Left colon (tissue), 2 donors: Measurements from ENCODE around the gene RBM17. TPM values are rescaled to one million over a fixed set of nuclear protein-coding genes. Genes with fewer than 3 reads are reported as not detected.
"Not testable (repeated sequence)": the region's sequence is repeated elsewhere in the genome, so short reads cannot be mapped to it uniquely, and the experiment has no call there.

Experiments
- ATAC-seq: fragments of 200-7000 bp; cut with Tn5 transposase; one replicate; pipeline ENCODE4 v1.9.1; 2020; ENCODE audit warnings: mild to moderate bottlenecking, moderate library complexity
- DNase-seq, 2 donors: peaks; one replicate each; pipeline ENCODE4 v3.0.0-alpha.2; 2020
- intact Hi-C, 2 donors: fragments of 100-400 bp; cut with DNase I in 1 of 2; cut with micrococcal nuclease in 1 of 2; formaldehyde crosslinking; loops; one replicate each; pipeline versions ENCODE4 v1.11.2 to v1.14.0; 2022; cut with DNase I, micrococcal nuclease
- total RNA-seq, 2 donors: library from RNA; stranded (reverse); fragmentation: NEBNext Ultra II Directional; extraction: Animal tissue kit (Norgen Biotek cat#: 25700); gene quantifications; one replicate each; pipeline ENCODE4 v1.2.1, GENCODE V29; 2021
- donor health status: DM: no; HTN: no; CAD: no.
- donor health status: DM: yes; HTN: yes; CAD: no.

Gene RBM17
- total RNA-seq, 2 donors from 2014 or later = 71.7 to 90.7 TPM

DNA sequence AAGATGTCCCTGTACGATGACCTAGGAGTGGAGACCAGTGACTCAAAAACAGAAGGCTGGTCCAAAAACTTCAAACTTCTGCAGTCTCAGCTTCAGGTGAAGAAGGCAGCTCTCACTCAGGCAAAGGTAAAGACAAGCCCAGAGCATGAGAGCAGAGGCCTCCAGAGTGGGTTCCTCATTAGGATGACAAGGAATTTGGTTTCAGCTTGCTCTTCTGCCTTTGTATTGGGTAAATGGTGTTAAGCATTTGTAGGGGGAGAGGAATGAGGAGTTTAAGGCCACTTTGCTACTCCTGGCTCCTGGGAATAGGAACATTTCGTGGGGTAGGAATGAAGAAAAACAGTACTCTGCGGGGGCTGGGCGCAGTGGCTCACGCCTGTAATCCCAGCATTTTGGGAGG lies 8.2 kb downstream of the RBM17 start:
- ATAC-seq = no peak
- intact Hi-C loops = loop anchor here in 1 of 2 donors (10.0 kb wide), 1 partner anchor 308 kb away; no protein-coding TSS in a partner anchor

DNA sequence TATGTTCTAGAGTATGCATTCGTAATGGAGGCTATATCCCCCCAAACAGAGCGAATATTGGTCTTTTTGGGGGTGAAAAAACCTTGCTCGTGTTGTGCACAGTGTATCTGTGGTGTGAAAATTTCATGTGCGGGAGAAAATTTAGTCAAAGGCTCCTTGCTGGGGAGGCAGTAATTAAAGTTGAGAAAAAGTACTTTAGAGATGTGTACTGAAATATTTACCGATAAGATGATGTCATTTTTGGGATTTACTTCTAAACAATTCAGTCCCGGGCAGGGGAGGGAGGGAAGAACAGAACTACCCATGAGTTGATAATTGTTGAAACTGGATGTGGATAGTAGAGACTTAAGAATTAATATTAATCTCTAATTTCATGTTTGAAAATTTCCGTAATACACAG lies 9.3 kb downstream of the RBM17 start:
- no peak for DNase-seq
- no peak for ATAC-seq
- intact Hi-C loops = loop anchor here in 1 of 2 donors (10.0 kb wide), 1 partner anchor 307 kb away; no protein-coding TSS in a partner anchor

More for the DNA sequence above, 8.2 kb downstream of the RBM17 start:
- DNase-seq = no peak

GRCh38 chr10:6100370-6100769 lies 11.5 kb downstream of the RBM17 start:
- intact Hi-C loops = no loop called here
- DNase-seq = no peak
- no peak for ATAC-seq

DNA sequence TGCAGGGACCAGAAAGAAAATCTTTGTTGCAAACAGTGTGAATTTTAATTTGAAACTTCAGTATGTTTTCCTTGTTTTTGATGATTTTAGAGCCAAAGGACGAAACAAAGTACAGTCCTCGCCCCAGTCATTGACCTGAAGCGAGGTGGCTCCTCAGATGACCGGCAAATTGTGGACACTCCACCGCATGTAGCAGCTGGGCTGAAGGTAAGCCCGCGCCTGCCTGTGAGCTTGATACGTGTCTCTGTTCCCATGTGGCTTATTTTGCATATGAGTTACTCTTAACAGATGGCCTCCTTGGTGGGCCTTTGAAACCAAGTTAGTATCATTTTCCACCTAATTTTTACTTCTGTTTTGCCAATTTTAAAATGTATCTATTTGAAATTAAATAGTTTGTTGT lies 12.3 kb downstream of the RBM17 start:
- peak in 1 of 2 donors; percentile 19 for DNase-seq
- intact Hi-C loops = no loop called here
- no peak for ATAC-seq

GRCh38 chr10:6102128-6102527 lies 13.3 kb downstream of the RBM17 start:
- ATAC-seq (peak; percentile 99), DNase-seq (peak in 1 of 2 donors; percentile 45)
- intact Hi-C loops = no loop called here

- intact Hi-C loops = no loop called here
- ATAC-seq (no peak), DNase-seq (no peak)
Measured at GRCh38 chr10:6103591-6103990, 14.8 kb downstream of the RBM17 start.

DNA sequence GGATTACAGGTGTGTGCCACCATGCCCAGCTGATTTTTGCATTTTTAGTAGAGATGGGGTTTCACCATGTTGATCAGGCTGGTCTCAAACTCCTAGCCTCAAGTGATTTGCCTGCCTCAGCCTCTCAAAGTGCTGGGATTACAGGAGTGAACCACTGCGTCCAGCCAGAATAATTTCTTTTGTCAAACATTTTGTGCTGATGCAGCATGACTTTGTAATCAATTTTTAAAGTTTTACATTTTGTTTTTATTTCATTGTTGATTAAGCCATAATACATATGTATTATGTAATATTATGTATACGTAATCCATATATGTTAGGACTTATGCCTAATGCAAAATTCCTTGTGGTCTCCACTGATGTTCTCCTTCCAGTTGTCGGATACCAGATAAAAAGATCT lies 18.8 kb downstream of the RBM17 start:
- intact Hi-C loops = loop anchor here in 1 of 2 donors (2.0 kb wide), 1 partner anchor 293 kb away; no protein-coding TSS in a partner anchor
- DNase-seq, ATAC-seq: not testable (repeated sequence)

- DNase-seq (no peak), ATAC-seq (no peak)
- intact Hi-C loops = loop anchor here in 1 of 2 donors (2.0 kb wide), 1 partner anchor 293 kb away; no protein-coding TSS in a partner anchor
Measured at GRCh38 chr10:6108072-6108471, 19.2 kb downstream of the RBM17 start.

DNA sequence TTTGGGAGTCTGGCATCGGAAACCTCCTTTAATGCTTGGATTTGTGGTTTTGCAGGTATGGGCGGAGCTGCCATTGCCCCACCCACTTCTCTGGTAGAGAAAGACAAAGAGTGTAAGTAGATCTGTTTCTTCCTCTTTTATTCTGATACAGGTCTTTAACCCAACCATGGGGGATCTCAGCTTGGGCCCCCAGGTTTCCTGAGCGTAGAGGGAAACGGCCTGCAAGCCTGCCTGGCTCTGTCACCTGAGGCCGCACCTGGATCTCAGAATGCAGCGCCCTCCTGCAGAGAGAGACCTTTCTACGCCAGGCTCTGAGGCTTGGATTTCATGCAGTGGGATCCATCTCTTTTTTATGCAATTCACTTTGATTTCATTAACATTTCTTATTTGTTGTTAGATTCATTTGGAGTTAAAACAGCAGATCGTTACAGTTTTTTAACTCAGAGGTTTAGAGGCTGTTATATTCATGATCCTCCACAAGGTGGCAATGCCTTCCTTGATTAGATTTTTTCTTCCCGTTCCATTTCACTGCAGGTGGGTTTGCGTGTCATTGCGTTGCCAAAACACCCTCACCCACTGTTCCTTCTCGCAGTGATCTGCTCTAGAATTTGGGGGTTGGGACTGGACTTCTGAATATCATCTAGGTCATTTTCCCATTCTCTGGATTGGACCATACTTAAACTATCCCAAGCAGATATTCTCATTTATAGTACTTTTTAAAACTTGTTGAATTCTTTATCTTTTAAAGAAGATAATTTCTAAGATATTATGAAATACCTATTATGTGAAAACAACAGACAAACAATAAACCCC lies 20.0 kb downstream of the RBM17 start:
- ATAC-seq (peak; percentile 72), DNase-seq (peak in 1 of 2 donors; percentile 42)
- intact Hi-C loops = loop anchor here in 1 of 2 donors (2.0 kb wide), 1 partner anchor 292 kb away; no protein-coding TSS in a partner anchor

DNA sequence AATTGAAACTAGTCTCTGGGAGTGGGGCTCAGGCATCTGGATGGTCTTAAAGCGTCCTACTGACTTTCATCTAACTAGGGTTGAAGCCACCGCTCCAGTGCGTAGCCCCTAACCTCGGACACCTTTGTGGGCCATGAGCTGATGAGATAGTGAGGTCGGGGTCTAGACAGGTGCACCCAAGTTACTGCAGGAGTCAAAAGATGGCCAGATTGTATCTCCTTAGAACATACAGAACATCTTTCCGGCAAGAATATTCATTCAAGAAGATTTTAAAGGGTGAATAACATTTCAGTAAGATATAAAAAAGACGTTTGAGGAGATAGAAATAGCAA lies 20.6 kb downstream of the RBM17 start:
- no peak for DNase-seq
- ATAC-seq = no peak
- intact Hi-C loops = loop anchor here in 1 of 2 donors (2.0 kb wide), 1 partner anchor 291 kb away; no protein-coding TSS in a partner anchor

GRCh38 chr10:6110136-6110535 lies 21.3 kb downstream of the RBM17 start:
- DNase-seq (no peak), ATAC-seq (no peak)
- intact Hi-C loops = no loop called here

GRCh38 chr10:6112893-6113292 lies 24.1 kb downstream of the RBM17 start:
- intact Hi-C loops = no loop called here
- DNase-seq = no peak
- no peak for ATAC-seq

DNA sequence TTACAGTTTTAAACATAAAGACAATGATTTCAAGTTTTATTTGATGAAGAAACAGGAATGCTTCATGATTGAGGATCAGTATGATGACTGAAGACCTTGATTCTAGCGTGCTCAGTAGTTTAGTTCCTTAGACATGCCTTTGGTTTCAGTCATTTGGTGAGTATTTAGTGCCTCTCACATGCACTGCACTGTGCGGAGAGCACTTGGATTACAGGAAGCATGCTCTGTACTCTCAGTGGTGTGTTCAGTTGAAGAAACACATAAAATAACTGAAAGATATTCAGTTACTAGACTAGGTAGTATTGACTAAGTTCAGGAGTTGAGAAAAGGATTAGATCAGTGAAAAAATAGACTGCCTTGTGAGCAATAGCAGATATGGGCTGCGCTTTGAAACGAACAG lies 25.5 kb downstream of the RBM17 start:
- DNase-seq (no peak), ATAC-seq (no peak)
- intact Hi-C loops = no loop called here

DNA sequence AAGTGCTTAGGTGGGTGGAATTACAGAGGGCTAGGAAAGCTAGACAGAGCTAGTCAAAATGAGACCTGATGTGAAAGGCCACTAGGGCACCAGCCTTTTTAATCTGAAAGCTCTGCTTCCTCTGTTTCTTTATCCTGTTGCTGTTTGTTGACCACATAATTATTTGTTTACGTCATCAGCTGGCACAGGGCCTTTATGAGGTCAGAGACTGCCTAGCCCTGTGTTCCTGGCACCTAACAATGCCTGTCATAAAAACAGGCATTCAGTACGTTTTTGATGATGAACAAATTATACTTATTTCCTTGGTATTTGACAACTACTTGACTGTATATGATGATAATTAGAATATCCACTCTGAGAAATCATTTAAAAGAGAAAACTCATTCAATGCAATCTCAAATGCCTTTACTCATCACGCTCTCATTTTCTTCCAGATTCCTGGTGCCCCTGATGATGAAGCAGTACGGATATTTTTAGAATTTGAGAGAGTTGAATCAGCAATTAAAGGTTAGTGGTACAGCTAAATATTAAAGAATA lies 26.0 kb downstream of the RBM17 start:
- DNase-seq = no peak
- intact Hi-C loops = no loop called here

GRCh38 chr10:6115411-6115810 lies 26.6 kb downstream of the RBM17 start:
- ATAC-seq (no peak), DNase-seq (no peak)
- intact Hi-C loops = no loop called here

More for the DNA sequence above, 26.0 kb downstream of the RBM17 start:
- ATAC-seq = no peak

GRCh38 chr10:6115824-6116350 lies 27.1 kb downstream of the RBM17 start:
- ATAC-seq (no peak), DNase-seq (no peak)
- intact Hi-C loops = no loop called here

DNA sequence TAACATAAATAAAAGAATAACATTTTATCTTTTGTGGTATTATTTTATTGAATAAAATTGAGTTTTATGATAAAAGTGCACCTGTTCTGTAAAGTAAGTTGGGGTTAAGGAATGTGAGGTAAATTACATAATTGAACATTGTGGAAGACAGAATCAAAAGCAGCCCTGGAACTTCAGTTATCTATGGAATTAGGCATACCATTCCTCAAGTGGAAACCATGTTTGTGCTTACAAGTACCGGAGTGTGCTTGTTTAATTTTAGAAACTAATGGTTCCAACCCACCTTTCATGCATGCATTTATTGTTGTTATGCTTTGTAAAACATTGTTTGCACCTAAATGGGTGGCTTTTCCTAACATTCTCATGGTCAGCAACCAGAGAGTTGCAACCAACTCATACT lies 28.0 kb downstream of the RBM17 start:
- intact Hi-C loops = no loop called here

DNA sequence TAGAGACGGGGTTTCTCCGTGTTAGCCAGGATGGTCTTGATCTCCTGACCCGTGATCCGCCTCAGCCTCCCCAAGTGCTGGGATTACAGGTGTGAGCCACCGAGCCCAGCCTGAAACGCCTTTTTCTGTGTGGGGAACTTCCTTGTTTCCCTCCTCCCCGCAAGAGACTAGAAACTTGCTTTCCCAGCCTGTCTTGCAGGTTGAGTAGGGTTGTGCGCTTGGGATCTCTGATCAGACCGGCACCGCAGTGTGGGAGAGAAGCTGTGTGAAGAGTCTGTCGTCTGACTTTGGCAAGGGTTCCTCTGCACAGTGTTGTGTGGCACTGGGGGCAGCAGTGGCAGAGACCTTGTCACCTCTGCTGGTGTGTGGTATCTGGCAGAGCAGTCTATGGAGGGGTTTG lies 28.9 kb downstream of the RBM17 start:
- DNase-seq = no peak
- no peak for ATAC-seq
- intact Hi-C loops = no loop called here

More for the DNA sequence above, 28.0 kb downstream of the RBM17 start:
- DNase-seq (no peak), ATAC-seq (no peak)

DNA sequence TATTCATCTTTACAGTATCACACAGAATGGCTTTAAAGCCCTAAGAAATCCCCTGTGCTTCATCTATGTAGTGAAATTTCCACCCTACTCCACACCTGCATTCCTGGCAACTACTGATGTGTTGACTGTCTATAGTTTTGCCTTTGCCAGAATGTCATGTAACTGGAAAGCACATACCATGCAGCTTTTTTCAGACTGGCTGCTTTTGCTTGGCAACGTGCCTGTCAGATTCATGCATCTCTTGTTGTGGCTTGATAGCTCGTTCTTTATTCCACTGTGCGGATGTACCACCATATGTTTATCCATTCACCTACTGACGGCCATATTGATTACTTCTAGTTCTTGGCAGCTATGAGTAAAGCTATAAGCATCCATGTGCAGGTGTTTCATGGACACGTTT lies 30.6 kb downstream of the RBM17 start:
- ATAC-seq = no peak
- no peak for DNase-seq
- intact Hi-C loops = no loop called here

GRCh38 chr10:6119962-6120361 lies 31.1 kb downstream of the RBM17 start:
- ATAC-seq (peak; percentile 95), DNase-seq (peak; percentile 55 to 65)
- intact Hi-C loops = loop anchor here in 1 of 2 donors (10.0 kb wide), 1 partner anchor 85 kb away; the partner anchor contains the start of gene PFKFB3
